ENCODE data around the gene SLC9A8.

DNA sequence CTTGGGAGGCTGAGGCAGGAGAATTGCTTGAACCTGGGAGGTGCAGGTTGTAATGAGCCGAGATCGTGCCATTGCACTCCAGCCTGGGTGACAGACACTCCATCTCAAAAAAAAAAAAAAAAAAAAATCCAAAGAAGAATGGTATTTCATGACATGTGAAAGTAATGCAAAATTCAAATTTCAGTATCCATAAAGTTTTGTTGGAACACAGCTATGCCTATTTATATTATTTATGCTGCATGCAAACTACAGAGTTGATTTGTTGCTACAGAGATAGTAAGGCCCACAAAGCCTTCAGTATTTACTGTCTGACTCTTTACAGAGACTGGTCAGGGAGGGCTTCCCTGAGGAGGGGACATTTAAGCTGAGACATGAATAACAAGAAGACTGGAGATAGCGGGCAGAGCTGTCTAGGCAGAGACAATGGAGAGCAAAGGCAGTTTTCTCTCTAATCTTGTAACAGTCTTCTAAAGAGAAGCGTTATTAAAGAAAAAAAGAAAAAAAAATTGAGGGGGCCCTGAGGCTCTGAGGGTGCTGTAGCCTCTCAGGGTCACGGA is 2.7 kb upstream of the SLC9A8 start:
- TF ChIP-seq FOSL1 (IDR thresholded peaks at IDR 0.05; ENCODE audit: insufficient read depth, low read depth, low read length) (no peak), POLR2A (IDR thresholded peaks at IDR 0.05; ENCODE audit: control extremely low read depth in 1 of 2, low read depth in 2 of 2, low read length in 2 of 2) (no peak), TEAD4 (IDR thresholded peaks at IDR 0.05; ENCODE audit: low read depth, low read length) (no peak), SP2 (IDR thresholded peaks at IDR 0.05; ENCODE audit: low read length) (no peak), EP300 (IDR thresholded peaks at IDR 0.05; ENCODE audit: borderline replicate concordance in 1 of 2, low read depth in 2 of 2, low read length in 2 of 2) (no peak), RXRA (IDR thresholded peaks at IDR 0.05; ENCODE audit: insufficient read depth, low read depth, low read length) (no peak), KDM1A (IDR thresholded peaks at IDR 0.05; ENCODE audit: borderline replicate concordance, low read length) (no peak), POLR2AphosphoS5 (IDR thresholded peaks at IDR 0.05; ENCODE audit: low read depth, low read length) (no peak), GTF2F1 (IDR thresholded peaks at IDR 0.05; ENCODE audit: borderline replicate concordance, low read depth, low read length) (no peak), E2F6 (IDR thresholded peaks at IDR 0.05) (no peak), CHD2 (IDR thresholded peaks at IDR 0.05; ENCODE audit: low read length) (no peak)
- TF ChIP-seq, protein P1, sequence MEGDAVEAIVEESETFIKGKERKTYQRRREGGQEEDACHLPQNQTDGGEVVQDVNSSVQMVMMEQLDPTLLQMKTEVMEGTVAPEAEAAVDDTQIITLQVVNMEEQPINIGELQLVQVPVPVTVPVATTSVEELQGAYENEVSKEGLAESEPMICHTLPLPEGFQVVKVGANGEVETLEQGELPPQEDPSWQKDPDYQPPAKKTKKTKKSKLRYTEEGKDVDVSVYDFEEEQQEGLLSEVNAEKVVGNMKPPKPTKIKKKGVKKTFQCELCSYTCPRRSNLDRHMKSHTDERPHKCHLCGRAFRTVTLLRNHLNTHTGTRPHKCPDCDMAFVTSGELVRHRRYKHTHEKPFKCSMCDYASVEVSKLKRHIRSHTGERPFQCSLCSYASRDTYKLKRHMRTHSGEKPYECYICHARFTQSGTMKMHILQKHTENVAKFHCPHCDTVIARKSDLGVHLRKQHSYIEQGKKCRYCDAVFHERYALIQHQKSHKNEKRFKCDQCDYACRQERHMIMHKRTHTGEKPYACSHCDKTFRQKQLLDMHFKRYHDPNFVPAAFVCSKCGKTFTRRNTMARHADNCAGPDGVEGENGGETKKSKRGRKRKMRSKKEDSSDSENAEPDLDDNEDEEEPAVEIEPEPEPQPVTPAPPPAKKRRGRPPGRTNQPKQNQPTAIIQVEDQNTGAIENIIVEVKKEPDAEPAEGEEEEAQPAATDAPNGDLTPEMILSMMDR (IDR thresholded peaks at IDR 0.05; ENCODE audit: control extremely low read depth in 1 of 3, insufficient read depth in 1 of 3, low read depth in 1 of 3, low read length in 3 of 3), result no peak

Measured in H1 (cell line).